ENCODE measurements around the gene GPRC5A. TPM values are rescaled to one million over a fixed set of nuclear protein-coding genes. Genes with fewer than 3 reads are reported as not detected.

GPRC5A gene
- total RNA-seq, 1 experiment from 2014 or later: 468 TPM

GRCh38 chr12:12938541-12938940 is 47.2 kb downstream of the GPRC5A start:
- TF ChIP-seq EZH2 (IDR thresholded peaks at IDR 0.05; ENCODE audit: low read depth) (no peak), CTCF (conservative IDR thresholded peaks at IDR 0.05) (no peak)

DNA sequence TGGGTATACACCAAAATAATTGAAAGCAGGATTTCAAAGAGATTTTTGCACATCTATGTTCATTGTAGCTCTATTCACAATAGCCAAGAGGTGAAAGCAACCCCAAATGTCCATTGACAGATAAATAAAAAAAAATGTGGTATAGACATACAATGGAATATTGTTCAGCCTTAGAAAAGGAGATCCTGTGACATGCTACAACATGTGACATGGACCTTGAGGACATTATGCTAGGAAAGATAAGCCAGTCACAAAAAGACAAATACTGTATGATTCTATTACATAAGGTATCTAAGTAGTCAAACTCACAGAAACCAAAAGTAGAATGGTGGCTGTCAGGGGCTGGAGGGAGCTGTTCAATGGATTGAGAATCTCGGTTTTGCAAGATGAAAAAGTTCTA is 48.5 kb downstream of the GPRC5A start:
- Histone ChIP-seq H3K9me3 (ENCODE audit: insufficient read depth, low read depth) (no peaks in the 10 kb centered on the region), H3K79me2 (ENCODE audit: low read depth) (no peaks in the 10 kb centered on the region), H4K20me1 (ENCODE audit: insufficient read depth) (no peaks in the 10 kb centered on the region), H3K27ac (no peak overlapping the region), H3K4me1 (replicated peaks; ENCODE audit: insufficient read depth) (no peaks in the 10 kb centered on the region), H3K36me3 (ENCODE audit: low read depth) (no peaks in the 10 kb centered on the region), H3F3A (ENCODE audit: insufficient read depth, low read depth) (no peaks in the 10 kb centered on the region), H3K4me2 (no peak overlapping the region), H3K9me2 (ENCODE audit: insufficient read depth) (no peaks in the 10 kb centered on the region), H3K4me3 (no peak overlapping the region), H2AFZ (no peak overlapping the region), H3K27me3 (ENCODE audit: insufficient read depth, low read depth) (no peaks in the 10 kb centered on the region)
- TF ChIP-seq CTCF (conservative IDR thresholded peaks at IDR 0.05): no peak
- TF ChIP-seq EZH2 (IDR thresholded peaks at IDR 0.05; ENCODE audit: low read depth): no peak
- ChIA-PET CTCF (no interaction called here), POLR2A (ENCODE audit: unreplicated experiment) (no interaction called here)
- DNase-seq: no peak
- intact Hi-C loops (cut with micrococcal nuclease; ENCODE audit: unreplicated experiment): no loop called here
- BruUV-seq (replicated peaks): no TSS peak

More at GRCh38 chr12:12938541-12938940, 47.2 kb downstream of the GPRC5A start:
- H2AFZ ChIP-seq: no peak overlapping the region
- H3K27ac ChIP-seq: no peak overlapping the region
- no peaks in the 10 kb centered on the region for H3K4me1 ChIP-seq (replicated peaks; ENCODE audit: insufficient read depth)
- H3K4me2 ChIP-seq: no peak overlapping the region
- BruUV-seq (replicated peaks): no TSS peak
- H3K79me2 ChIP-seq (ENCODE audit: low read depth): no peaks in the 10 kb centered on the region
- ChIA-PET POLR2A (ENCODE audit: unreplicated experiment) (no interaction called here), CTCF (interaction anchor here (0.6 kb wide), 1 partner anchor 28 kb away, joined by 3 read pairs; no protein-coding TSS in a partner anchor)
- H3K4me3 ChIP-seq: no peak overlapping the region
- no peaks in the 10 kb centered on the region for H3K27me3 ChIP-seq (ENCODE audit: insufficient read depth, low read depth)
- intact Hi-C loops (cut with micrococcal nuclease; ENCODE audit: unreplicated experiment): no loop called here
- DNase-seq: no peak
- H3K9me2 ChIP-seq (ENCODE audit: insufficient read depth): no peaks in the 10 kb centered on the region
- no peaks in the 10 kb centered on the region for H3K9me3 ChIP-seq (ENCODE audit: insufficient read depth, low read depth)
- H3F3A ChIP-seq (ENCODE audit: insufficient read depth, low read depth): no peaks in the 10 kb centered on the region
- H4K20me1 ChIP-seq (ENCODE audit: insufficient read depth): no peaks in the 10 kb centered on the region
- no peaks in the 10 kb centered on the region for H3K36me3 ChIP-seq (ENCODE audit: low read depth)

DNA sequence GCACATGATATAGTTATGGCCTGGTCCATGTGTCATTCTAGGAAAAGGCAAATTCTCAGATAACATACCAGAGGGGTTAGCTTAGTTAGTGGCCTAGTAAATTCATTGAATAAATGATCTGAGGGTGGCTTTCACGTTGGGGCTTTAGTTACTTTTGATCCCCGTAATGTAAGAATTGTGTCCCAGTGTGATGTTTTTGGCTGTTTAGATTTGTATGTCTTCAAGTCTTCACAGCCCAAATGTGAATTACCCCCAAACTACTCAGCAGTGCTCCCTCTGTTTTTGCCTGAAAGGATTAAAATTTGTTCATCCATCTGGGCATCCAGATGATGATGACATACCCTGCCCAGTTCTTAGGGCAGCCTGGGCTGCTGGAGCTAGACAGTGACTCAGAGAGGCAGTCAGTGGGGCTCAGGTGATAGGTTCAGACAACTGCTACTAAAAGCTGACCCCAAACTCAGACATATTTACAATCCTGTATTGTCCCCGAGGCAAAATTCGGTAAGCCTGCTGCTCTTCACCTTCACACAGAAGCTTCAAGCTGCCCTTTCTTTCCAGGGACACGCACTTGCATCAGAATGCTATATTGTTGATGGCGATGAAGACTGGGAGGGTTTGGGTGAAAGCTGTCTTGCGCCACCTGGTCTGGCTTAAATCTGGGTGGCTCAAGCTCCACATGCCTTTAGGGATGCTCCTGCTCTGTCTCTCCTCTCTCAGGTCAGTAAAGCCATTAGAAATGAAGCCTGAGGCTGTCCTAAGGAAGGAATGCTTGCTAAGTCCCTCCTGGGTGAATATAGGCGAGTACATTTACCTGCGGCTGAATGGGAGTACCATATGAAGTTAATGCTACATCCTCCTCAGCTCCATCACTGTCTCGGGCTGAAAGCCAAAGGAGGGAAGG is 50.3 kb downstream of the GPRC5A start:
- Histone ChIP-seq H3K4me3 (no peak overlapping the region), H3K27me3 (ENCODE audit: insufficient read depth, low read depth) (no peaks in the 10 kb centered on the region), H3K4me2 (no peak overlapping the region), H3K4me1 (replicated peaks; ENCODE audit: insufficient read depth) (no peaks in the 10 kb centered on the region), H4K20me1 (ENCODE audit: insufficient read depth) (no peaks in the 10 kb centered on the region), H2AFZ (no peak overlapping the region), H3K9me2 (ENCODE audit: insufficient read depth) (no peaks in the 10 kb centered on the region), H3K79me2 (ENCODE audit: low read depth) (no peaks in the 10 kb centered on the region), H3F3A (ENCODE audit: insufficient read depth, low read depth) (no peaks in the 10 kb centered on the region), H3K27ac (no peak overlapping the region), H3K9me3 (ENCODE audit: insufficient read depth, low read depth) (no peaks in the 10 kb centered on the region), H3K36me3 (ENCODE audit: low read depth) (no peaks in the 10 kb centered on the region)
- CTCF ChIA-PET: interaction anchor here (0.5 kb wide), 1 partner anchor 624 kb away, joined by 5 read pairs; no protein-coding TSS in a partner anchor
- intact Hi-C loops (cut with micrococcal nuclease; ENCODE audit: unreplicated experiment): no loop called here
- DNase-seq: no peak
- TF ChIP-seq CTCF (conservative IDR thresholded peaks at IDR 0.05) (no peak), EZH2 (IDR thresholded peaks at IDR 0.05; ENCODE audit: low read depth) (no peak)
- POLR2A ChIA-PET (ENCODE audit: unreplicated experiment): interaction anchor here (0.6 to 0.7 kb wide), 2 partner anchors 89 to 1192 kb away, joined by 3 to 6 read pairs; no protein-coding TSS in a partner anchor
- BruUV-seq (replicated peaks): no TSS peak
